Erythroblast (primary cell): ENCODE results near the gene HP1BP3.
A peak's percentile ranks its signal among the peaks of the same experiment; 100 is the strongest.
"Not testable (repeated sequence)": the region's sequence is repeated elsewhere in the genome, so short reads cannot be mapped to it uniquely, and the experiment has no call there.

Experiments
- DNase-seq, 2 experiments: peaks; one replicate each; lab custom pipeline; 2025; lab: John Stamatoyannopoulos, UW
- GATA1 ChIP-seq: IDR thresholded peaks from 2 replicates; pipeline ENCODE4 v1.6.1; 2011; ENCODE audit warnings: low read depth, mild to moderate bottlenecking, control low read depth, low read length, moderate library complexity
- POLR2A ChIP-seq: IDR thresholded peaks from 2 replicates; pipeline ENCODE4 v1.6.1; 2011; ENCODE audit warnings: mild to moderate bottlenecking, low read length

Gene HP1BP3

GRCh38 chr1:20719871-20720620 is 67.1 kb downstream of the HP1BP3 start:
- DNase-seq: no peak
- no peak for TF ChIP-seq POLR2A

- TF ChIP-seq POLR2A (no peak), GATA1 (no peak)
- DNase-seq: no peak
Observed at GRCh38 chr1:20719261-20719660, 67.8 kb downstream of the HP1BP3 start.

- DNase-seq: not testable (repeated sequence)
Observed at GRCh38 chr1:20718343-20718882, 68.7 kb downstream of the HP1BP3 start.

GRCh38 chr1:20717452-20718342 is 69.4 kb downstream of the HP1BP3 start, which contains the start of gene KIF17:
Gene KIF17 (minus strand): TSS chr1:20718007. CDS start chr1:20717706, 301 bp downstream.
- TF ChIP-seq GATA1: no peak
- DNase-seq: peak; percentile 84 to 91

GRCh38 chr1:20716232-20716631 is 70.9 kb downstream of the HP1BP3 start:
- no peak for DNase-seq
- TF ChIP-seq POLR2A: no peak
- no peak for TF ChIP-seq GATA1

- TF ChIP-seq GATA1 (no peak), POLR2A (no peak)
- DNase-seq: no peak
Observed at GRCh38 chr1:20715406-20715805, 71.7 kb downstream of the HP1BP3 start.

GRCh38 chr1:20713440-20713839 is 73.7 kb downstream of the HP1BP3 start:
- DNase-seq: peak in 1 of 2 experiments; percentile 16
- TF ChIP-seq GATA1 (no peak), POLR2A (no peak)

- peak; percentile 20 to 31 for DNase-seq
- TF ChIP-seq POLR2A: no peak
- no peak for TF ChIP-seq GATA1
Observed at GRCh38 chr1:20712215-20712577, 74.9 kb downstream of the HP1BP3 start.

- DNase-seq: peak in 1 of 2 experiments; percentile 23
- TF ChIP-seq GATA1: no peak
- TF ChIP-seq POLR2A: no peak
Observed at GRCh38 chr1:20711285-20712214, 75.6 kb downstream of the HP1BP3 start.

GRCh38 chr1:20710469-20711284 is 76.4 kb downstream of the HP1BP3 start:
- TF ChIP-seq GATA1 (no peak), POLR2A (no peak)
- DNase-seq: no peak

GRCh38 chr1:20709868-20710267 is 77.2 kb downstream of the HP1BP3 start:
- TF ChIP-seq GATA1 (no peak), POLR2A (no peak)

GRCh38 chr1:20708891-20709290 is 78.2 kb downstream of the HP1BP3 start:
- no peak for DNase-seq
- no peak for TF ChIP-seq POLR2A
- no peak for TF ChIP-seq GATA1

More at GRCh38 chr1:20709868-20710267, 77.2 kb downstream of the HP1BP3 start:
- no peak for DNase-seq
